HG03558 (cell line): ENCODE data around the gene ADPRHL1.
"Not testable (repeated sequence)": the region's sequence is repeated elsewhere in the genome, so short reads cannot be mapped to it uniquely, and the experiment has no call there.

Source experiments
- ATAC-seq: cut with Tn5 transposase; IDR thresholded peaks from one replicate; pipeline ENCODE4 v1.9.1; 2021; ENCODE audit warnings: moderate number of reproducible peaks; ENCODE audit not compliant: unreplicated experiment; ENCODE audit errors: extremely low read depth

The ADPRHL1 gene

DNA sequence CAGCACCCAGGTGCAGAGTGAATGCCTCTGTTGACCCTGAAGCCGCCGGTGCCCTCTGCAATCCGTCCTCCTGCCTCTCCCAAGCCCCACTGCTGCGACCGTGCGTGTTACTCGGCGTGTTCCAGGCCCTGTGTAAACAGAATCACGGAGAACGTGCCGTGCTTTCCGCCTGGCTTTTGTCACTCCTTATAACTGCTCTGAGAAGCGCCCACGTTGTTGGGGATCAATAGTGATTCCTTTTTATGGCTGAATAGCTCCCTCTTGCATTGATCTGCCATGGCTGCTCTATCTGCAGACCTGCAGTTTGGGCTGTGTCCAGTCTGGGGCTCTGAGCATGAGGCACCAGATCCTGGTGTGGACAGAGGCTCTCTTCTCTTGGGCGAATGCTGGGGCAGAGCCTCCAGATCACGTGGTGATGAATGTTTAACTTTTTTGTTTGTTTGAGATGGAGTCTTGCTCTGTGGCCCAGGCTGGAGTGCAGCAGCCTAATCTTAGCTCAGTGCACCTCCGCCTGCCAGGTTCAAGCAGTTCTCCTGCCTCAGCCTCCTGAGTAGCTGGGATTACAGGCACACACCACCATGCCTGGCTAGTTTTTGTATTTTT, 15.8 kb downstream of the ADPRHL1 start:
- ATAC-seq, result no peak

DNA sequence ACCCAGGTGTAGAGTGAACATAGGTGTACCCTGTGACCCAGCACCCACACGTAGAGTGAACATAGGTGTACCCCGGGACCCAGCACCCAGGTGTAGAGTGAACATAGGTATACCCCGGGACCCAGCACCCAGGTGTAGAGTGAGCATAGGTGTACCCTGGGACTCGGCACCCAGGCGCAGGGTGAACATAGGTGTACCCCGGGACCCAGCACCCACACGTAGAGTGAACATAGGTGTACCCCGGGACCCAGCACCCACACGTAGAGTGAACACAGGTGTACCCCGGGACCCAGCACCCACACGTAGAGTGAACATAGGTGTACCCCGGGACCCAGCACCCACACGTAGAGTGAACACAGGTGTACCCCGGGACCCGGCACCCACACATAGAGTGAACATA, 16.4 kb downstream of the ADPRHL1 start:
- ATAC-seq, result not testable (repeated sequence)

DNA sequence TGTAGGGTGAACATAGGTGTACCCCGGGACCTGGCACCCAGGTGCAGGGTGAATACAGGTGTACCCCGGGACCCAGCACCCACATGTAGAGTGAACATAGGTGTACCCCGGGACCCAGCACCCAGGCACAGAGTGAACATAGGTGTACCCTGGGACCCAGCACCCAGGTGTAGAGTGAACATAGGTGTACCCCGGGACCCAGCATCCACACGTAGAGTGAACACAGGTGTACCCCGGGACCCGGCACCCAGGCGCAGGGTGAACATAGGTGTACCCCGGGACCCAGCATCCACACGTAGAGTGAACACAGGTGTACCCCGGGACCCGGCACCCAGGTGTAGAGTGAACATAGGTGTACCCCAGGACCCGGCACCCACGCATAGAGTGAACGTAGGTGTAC, 17.4 kb downstream of the ADPRHL1 start:
- ATAC-seq, result not testable (repeated sequence)

- no peak for ATAC-seq
These were observed 19.8 kb downstream of the ADPRHL1 start for GRCh38 chr13:113433391-113433916.

DNA sequence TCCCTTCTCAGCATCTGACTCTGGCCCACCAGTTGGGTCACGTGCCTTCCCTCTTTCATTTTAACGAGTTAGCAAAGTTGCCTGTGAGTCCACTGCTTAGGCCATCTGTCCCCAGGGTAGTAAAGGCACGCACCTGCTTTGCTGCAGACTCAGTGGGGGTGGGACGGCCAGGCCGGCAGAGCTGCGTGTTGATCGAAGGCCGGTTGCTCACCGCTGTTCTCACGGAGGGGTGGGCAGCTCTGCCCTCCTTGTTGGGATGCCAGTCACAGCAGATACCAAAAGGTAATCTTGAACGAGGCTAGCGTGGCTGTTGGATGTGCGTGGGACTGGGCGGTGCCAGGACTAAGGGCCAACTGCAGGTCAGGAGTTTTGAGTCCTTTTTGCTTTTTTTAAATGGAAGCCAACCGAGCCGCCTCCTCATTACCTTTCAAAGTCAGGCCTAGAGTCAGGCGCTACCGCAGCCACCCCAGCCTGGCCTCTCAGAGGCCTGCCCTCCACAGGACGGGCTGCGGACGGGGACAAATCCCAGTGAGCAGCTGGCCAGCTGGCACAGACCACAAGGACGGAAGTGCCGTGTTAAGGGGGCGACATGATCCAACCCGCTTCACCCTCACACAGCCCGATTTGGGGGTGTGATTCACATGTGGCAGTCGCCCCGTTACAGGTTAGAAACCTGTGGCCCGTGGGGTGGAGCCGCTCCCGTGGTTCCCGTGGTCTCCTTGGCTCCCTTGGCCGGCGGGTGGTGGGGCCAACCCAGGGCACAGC, 20.6 kb downstream of the ADPRHL1 start:
- ATAC-seq, result no peak

DNA sequence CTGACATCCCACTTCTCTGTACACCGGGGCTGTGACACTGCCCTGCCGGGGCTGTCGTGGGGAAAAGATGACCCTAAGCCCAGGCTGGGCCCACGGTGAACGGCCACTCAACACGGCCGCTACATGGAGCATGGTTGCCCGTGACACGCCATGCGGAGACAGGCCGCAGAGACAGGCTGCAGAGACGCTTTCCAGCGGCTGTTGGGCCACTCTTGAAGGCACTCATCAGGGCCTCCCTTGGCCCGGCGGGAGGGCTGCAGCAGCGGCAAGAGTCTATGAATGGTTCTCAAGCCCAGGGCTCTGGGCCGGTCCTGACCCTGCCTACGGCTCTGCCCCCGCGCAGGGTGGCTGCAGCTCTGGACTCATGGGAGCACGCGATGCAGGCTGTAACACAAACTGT, 22.1 kb downstream of the ADPRHL1 start:
- no peak for ATAC-seq

- no peak for ATAC-seq
These were observed 22.7 kb downstream of the ADPRHL1 start for GRCh38 chr13:113430378-113431110.

- no peak for ATAC-seq
These were observed 23.7 kb downstream of the ADPRHL1 start for GRCh38 chr13:113429608-113429985.

- no peak for ATAC-seq
These were observed 24.2 kb downstream of the ADPRHL1 start for GRCh38 chr13:113428871-113429607.

GRCh38 chr13:113428469-113428865, 24.8 kb downstream of the ADPRHL1 start:
- no peak for ATAC-seq

GRCh38 chr13:113427562-113428468, 25.5 kb downstream of the ADPRHL1 start:
- ATAC-seq, result no peak

- no peak for ATAC-seq
These were observed 26.7 kb downstream of the ADPRHL1 start for GRCh38 chr13:113426591-113426986.

GRCh38 chr13:113425941-113426590, 27.2 kb downstream of the ADPRHL1 start:
- no peak for ATAC-seq

GRCh38 chr13:113423520-113424163, 29.6 kb downstream of the ADPRHL1 start:
- ATAC-seq, result no peak

GRCh38 chr13:113422807-113423519, 30.3 kb downstream of the ADPRHL1 start:
- ATAC-seq, result no peak

DNA sequence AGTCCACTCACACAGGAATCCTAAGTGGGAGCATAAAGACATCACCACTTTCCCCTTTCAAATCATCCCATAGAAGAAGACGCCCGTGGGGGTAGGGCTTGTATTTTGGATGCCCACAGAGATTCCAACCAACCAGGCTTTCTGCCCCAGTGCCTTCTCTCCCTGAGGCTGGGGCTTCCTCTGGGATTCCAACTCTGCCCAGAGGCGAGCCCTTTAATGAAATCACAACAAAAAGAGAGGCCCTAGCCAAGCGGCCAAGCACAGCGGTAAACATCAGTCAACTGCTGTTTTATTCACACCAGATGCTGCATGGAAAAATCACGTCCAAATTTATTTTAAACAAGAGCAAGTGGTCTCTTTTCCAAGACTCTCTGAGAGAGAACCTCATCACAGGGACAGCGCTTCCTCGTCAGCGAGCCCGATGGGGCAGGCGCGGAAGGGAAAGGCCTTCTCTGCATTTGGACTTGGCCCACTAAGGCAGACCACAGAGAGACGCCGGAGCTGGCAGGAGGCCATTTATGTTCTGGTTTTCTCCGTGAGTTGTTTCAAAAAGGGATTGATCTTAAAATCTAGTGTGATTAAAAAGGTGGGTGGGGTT, 31.5 kb downstream of the ADPRHL1 start:
- ATAC-seq, result no peak

DNA sequence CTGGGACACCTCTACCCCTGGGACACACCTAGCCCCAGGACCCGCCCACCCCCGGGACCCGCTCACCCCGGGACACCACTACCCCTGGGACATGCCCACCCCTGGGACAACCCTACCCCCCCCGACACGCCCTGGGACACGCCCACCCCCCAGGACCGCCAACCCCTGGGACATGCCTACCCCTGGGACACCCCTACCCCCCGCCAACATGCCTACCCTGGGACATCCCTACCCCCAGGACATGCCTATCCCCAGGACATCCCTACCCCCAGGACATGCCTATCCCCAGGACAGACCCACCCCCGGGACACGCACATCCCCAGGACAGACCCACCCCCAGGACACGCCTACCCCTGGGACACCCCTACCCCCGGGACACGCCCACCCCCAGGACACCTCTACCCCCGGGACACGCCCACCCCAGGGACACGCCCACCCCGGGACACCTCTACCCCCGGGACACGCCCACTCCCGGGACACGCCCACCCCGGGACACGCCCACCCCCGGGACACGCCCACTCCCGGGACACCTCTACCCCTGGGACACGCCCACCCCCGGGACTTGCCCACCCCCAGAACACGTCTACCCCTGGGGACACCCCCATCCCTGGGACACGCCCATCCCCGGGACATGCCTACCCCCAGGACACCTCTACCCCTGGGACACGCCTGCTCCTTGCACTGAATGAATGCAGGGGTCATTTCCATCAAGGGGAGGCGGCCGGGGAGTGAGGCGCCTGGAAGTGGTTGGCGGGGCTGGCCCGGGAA, 32.3 kb downstream of the ADPRHL1 start:
- ATAC-seq, result no peak
